K562 (cell line): Measurements from ENCODE around the gene SRF. TPM values are rescaled to one million over a fixed set of nuclear protein-coding genes. Genes with fewer than 3 reads are reported as not detected.

Experiments used
- ARID4B ChIP-seq: sonication (generic); formaldehyde crosslinking; IDR thresholded peaks from 2 replicates; pipeline ENCODE4 v1.8.0; 2022; ENCODE audit warnings: mild to moderate bottlenecking, missing genetic modification reagents
- BCLAF1 ChIP-seq, 2 experiments: fragments of 450-650 bp in 1 of 2; IDR thresholded peaks; 2 replicates each; pipeline ENCODE4 v1.6.1; 2011 to 2017; ENCODE audit warnings: low read depth in 2 of 2, antibody characterized with exemption in 1 of 2, borderline replicate concordance in 1 of 2, low read length in 1 of 2, mild to moderate bottlenecking in 1 of 2, mixed read lengths in 1 of 2; ENCODE audit not compliant: control insufficient read depth in 1 of 2
- COPS2 ChIP-seq: fragments of 450-650 bp; conservative IDR thresholded peaks from 2 replicates; pipeline ENCODE4 v1.6.1; 2016; ENCODE audit warnings: mild to moderate bottlenecking, moderate library complexity
- FOXP4 ChIP-seq: sonication (generic); formaldehyde crosslinking; IDR thresholded peaks from 2 replicates; pipeline ENCODE4 v1.8.0; 2022; ENCODE audit warnings: mild to moderate bottlenecking, missing genetic modification reagents, borderline replicate concordance
- HDAC8 ChIP-seq: fragments of 450-650 bp; IDR thresholded peaks from 2 replicates; pipeline ENCODE4 v1.6.1; 2016; ENCODE audit warnings: mild to moderate bottlenecking, missing genetic modification characterization, moderate library complexity, missing compliant biosample characterization
- HMGXB4 ChIP-seq: sonication (generic); formaldehyde crosslinking; IDR thresholded peaks from 2 replicates; pipeline ENCODE4 v1.8.1; 2023; ENCODE audit warnings: mild to moderate bottlenecking, missing genetic modification reagents
- ID3 ChIP-seq, 2 experiments: fragments of 250-450 bp in 1 of 2; fragments of 450-650 bp in 1 of 2; sonication (Bioruptor Pico) in 1 of 2; IDR thresholded peaks; 2 replicates each; pipeline versions ENCODE4 v1.6.1 to v1.8.0; 2016 to 2021; ENCODE audit warnings: mild to moderate bottlenecking in 2 of 2, moderate library complexity in 2 of 2, missing compliant biosample characterization in 1 of 2, missing genetic modification characterization in 1 of 2
- KLF1 ChIP-seq: fragments of 450-650 bp; IDR thresholded peaks from 2 replicates; pipeline ENCODE4 v1.6.1; 2016; ENCODE audit warnings: missing genetic modification characterization, missing compliant biosample characterization
- TAL1 ChIP-seq: fragments of 450-650 bp; IDR thresholded peaks from 2 replicates; pipeline ENCODE4 v1.6.1; 2016; ENCODE audit warnings: mild to moderate bottlenecking
- TRIM24 ChIP-seq, 2 experiments: fragments of 450-650 bp; IDR thresholded peaks; 2 replicates each; pipeline ENCODE4 v1.6.1; 2016
- ZNF445 ChIP-seq: fragments of 250-450 bp; sonication (Bioruptor Pico); IDR thresholded peaks from 2 replicates; pipeline ENCODE4 v1.4.0; 2020; ENCODE audit warnings: low read depth, mild to moderate bottlenecking, moderate library complexity
- ZNF766 ChIP-seq: fragments of 200-800 bp; sonication (Bioruptor generic); conservative IDR thresholded peaks from 2 replicates; pipeline ENCODE4 v1.6.1; 2016; ENCODE audit warnings: missing genetic modification characterization, missing compliant biosample characterization
- ZNF830 ChIP-seq: fragments of 250-450 bp; sonication (Bioruptor Pico); IDR thresholded peaks from 2 replicates; pipeline ENCODE4 v1.5.0; 2021; ENCODE audit warnings: mild to moderate bottlenecking
- polyA plus RNA-seq, 8 experiments: library from polyadenylated mRNA; depleted of rRNA in 4 of 8; stranded (reverse) in 5 of 8; unstranded in 3 of 8; fragments of >200 nt; fragmentation: Nextera tagmentation in 2 of 8; fragmentation: Illumina TruSeq in 1 of 8; extraction: Ambion mirVana in 2 of 8; extraction: Trizol in 1 of 8; gene quantifications; 2 replicates each; pipeline versions ENCODE4 v1.2.1 to v1.2.3, GENCODE V29; 2011 to 2014; ENCODE audit warnings: inconsistent platforms in 1 of 8, missing spikeins in 1 of 8
- total RNA-seq, 7 experiments: library from RNA; depleted of rRNA in 6 of 7; stranded (reverse); fragments of >200 nt in 6 of 7; fragmentation: Illumina TruSeq in 2 of 7; extraction: Trizol in 2 of 7; gene quantifications; 2 replicates each; pipeline versions ENCODE4 v1.2.1 to v1.2.3, GENCODE V29; 2011 to 2021; ENCODE audit warnings: low replicate concordance in 1 of 7

The SRF gene
- total and polyA plus RNA-seq, 9 of the 15 experiments (the other 6 are each of a cell fraction or from before 2014, with no cell fraction given) = 2.5 to 37.0 (median 24.6) TPM

GRCh38 chr6:43143235-43144128 lies 27.6 kb upstream of the SRF start (continued):
- TF ChIP-seq ARID4B (CRISPR knock-in tag) = peak; percentile 57; the same call in 1 of the 2 replicates
- no peak for TF ChIP-seq ID3 (CRISPR knock-in tag; IDR thresholded peaks at IDR 0.05)
- TF ChIP-seq ID3 (tag; IDR thresholded peaks at IDR 0.05) = 0 out of 2 replicates have a peak, but pooled peaks have one; percentile 77
- TF ChIP-seq COPS2 = no peak
- TF ChIP-seq ZNF445 = no peak
- 0 out of 2 replicates have a peak, but pooled peaks have one; percentile 25 for TF ChIP-seq ZNF766 (CRISPR knock-in tag)
- no peak for TF ChIP-seq KLF1 (tag)
- no peak for TF ChIP-seq TAL1
- TF ChIP-seq HDAC8 (tag) = no peak
- no peak for TF ChIP-seq ZNF830 (CRISPR knock-in tag)
- no peak for TF ChIP-seq FOXP4
- no peak for TF ChIP-seq HMGXB4 (CRISPR knock-in tag)
- no peak for TF ChIP-seq TRIM24 (IDR thresholded peaks at IDR 0.05)
- TF ChIP-seq BCLAF1 (IDR thresholded peaks at IDR 0.05; ENCODE audit: borderline replicate concordance in 1 of 2, control insufficient read depth in 1 of 2, low read depth in 2 of 2, low read length in 1 of 2) = no peak
